COLO668 (cell line): Measurements from ENCODE around the gene LMF1.

ENCODE experiments used
- DNase-seq: peaks from one replicate; lab custom pipeline; 2025; ENCODE audit not compliant: unreplicated experiment; lab: John Stamatoyannopoulos, UW

Gene LMF1

GRCh38 chr16:985646-986400, 15.0 kb upstream of the LMF1 start:
- no peak for DNase-seq

GRCh38 chr16:984736-985636, 14.2 kb upstream of the LMF1 start:
- no peak for DNase-seq

GRCh38 chr16:984121-984694, 13.4 kb upstream of the LMF1 start:
- no peak for DNase-seq

GRCh38 chr16:983044-984030, 12.6 kb upstream of the LMF1 start:
- DNase-seq = peak; percentile 18

- peak; percentile 27 for DNase-seq
Measured at GRCh38 chr16:982145-983043, 11.6 kb upstream of the LMF1 start.

- DNase-seq = peak; percentile 27
Measured at GRCh38 chr16:981695-982144, 10.9 kb upstream of the LMF1 start, which contains the start of gene SOX8. SOX8 (plus strand) TSS chr16:981770; CDS start chr16:981923, 153 bp downstream.

- DNase-seq = no peak
Measured at GRCh38 chr16:980595-980854, 9.7 kb upstream of the LMF1 start.

GRCh38 chr16:979859-980594, 9.2 kb upstream of the LMF1 start:
- no peak for DNase-seq

GRCh38 chr16:979147-979546, 8.4 kb upstream of the LMF1 start:
- no peak for DNase-seq

GRCh38 chr16:978403-978802, 7.6 kb upstream of the LMF1 start:
- no peak for DNase-seq

GRCh38 chr16:977896-978295, 7.1 kb upstream of the LMF1 start:
- DNase-seq = no peak

GRCh38 chr16:977081-977701, 6.4 kb upstream of the LMF1 start:
- DNase-seq = no peak

GRCh38 chr16:976389-976931, 5.7 kb upstream of the LMF1 start:
- DNase-seq = peak; percentile 54

- DNase-seq = no peak
Measured at GRCh38 chr16:975291-975690, 4.5 kb upstream of the LMF1 start.

GRCh38 chr16:974611-975261, 4.0 kb upstream of the LMF1 start:
- DNase-seq = peak; percentile 72

GRCh38 chr16:974001-974601, 3.3 kb upstream of the LMF1 start:
- peak; percentile 69 for DNase-seq

GRCh38 chr16:973366-973765, 2.6 kb upstream of the LMF1 start:
- no peak for DNase-seq
